ENCODE measurements around the gene TEAD1. TPM values are rescaled to one million over a fixed set of nuclear protein-coding genes. Genes with fewer than 3 reads are reported as not detected.

Gene TEAD1
- total and polyA plus RNA-seq, 9 of the 15 experiments (the other 6 are each of a cell fraction or from before 2014, with no cell fraction given) = 1.7 to 17.7 (median 10.8) TPM

DNA sequence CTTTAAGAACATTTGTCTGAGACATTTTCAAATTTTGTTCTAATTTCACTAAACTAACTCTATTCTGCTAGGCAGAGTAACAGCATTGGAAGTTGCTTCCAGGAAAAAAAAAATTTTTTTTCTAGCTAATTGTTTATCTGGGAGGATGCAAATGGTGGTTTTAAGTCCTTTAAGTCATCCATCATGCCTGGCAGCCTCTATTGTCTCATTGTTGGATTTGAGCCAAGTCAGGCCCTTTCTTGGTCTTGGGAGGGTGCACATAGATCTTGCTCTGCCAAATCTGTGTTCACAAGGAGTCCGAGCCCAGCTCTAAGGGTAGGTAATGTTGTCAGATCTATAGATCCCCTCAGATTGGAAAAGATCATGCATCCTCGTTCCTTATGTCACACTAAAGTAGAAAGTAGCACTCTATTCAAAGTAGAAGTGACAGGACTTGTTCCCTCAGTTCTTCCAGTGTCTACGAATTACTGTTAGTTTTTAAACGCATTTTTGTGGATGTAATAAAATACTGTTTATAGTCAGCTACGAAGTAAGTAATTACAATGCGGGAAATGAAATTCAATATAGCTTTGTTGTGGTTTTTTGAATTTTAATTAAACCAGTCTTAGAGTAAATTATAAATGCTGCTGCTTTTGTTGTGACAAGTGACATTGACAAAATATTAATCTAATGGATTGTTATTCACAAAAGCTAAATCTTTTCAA, 168.9 kb downstream of the TEAD1 start (continued):
- TF ChIP-seq DMBX1 (CRISPR knock-in tag; IDR thresholded peaks at IDR 0.05; ENCODE audit: borderline replicate concordance) = no peak
- TF ChIP-seq COPS2 (conservative IDR thresholded peaks at IDR 0.05) = no peak
- peak in 1 of 2 experiments; percentile 62; a peak in 2 of 4 replicates for TF ChIP-seq HDAC1 (IDR thresholded peaks at IDR 0.05)
- TF ChIP-seq ZNF263 (CRISPR knock-in tag; IDR thresholded peaks at IDR 0.05; ENCODE audit: borderline replicate concordance) = no peak
- TF ChIP-seq NFRKB (IDR thresholded peaks at IDR 0.05; ENCODE audit: low read depth) = no peak
- TF ChIP-seq, protein P1, sequence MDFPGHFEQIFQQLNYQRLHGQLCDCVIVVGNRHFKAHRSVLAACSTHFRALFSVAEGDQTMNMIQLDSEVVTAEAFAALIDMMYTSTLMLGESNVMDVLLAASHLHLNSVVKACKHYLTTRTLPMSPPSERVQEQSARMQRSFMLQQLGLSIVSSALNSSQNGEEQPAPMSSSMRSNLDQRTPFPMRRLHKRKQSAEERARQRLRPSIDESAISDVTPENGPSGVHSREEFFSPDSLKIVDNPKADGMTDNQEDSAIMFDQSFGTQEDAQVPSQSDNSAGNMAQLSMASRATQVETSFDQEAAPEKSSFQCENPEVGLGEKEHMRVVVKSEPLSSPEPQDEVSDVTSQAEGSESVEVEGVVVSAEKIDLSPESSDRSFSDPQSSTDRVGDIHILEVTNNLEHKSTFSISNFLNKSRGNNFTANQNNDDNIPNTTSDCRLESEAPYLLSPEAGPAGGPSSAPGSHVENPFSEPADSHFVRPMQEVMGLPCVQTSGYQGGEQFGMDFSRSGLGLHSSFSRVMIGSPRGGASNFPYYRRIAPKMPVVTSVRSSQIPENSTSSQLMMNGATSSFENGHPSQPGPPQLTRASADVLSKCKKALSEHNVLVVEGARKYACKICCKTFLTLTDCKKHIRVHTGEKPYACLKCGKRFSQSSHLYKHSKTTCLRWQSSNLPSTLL (IDR thresholded peaks at IDR 0.05) = peak; percentile 71
- no peak for TF ChIP-seq ZBED1 (IDR thresholded peaks at IDR 0.05)
- no peak for TF ChIP-seq GTF2B (IDR thresholded peaks at IDR 0.05; ENCODE audit: extremely low read depth, insufficient read length)
- TF ChIP-seq, protein P2, sequence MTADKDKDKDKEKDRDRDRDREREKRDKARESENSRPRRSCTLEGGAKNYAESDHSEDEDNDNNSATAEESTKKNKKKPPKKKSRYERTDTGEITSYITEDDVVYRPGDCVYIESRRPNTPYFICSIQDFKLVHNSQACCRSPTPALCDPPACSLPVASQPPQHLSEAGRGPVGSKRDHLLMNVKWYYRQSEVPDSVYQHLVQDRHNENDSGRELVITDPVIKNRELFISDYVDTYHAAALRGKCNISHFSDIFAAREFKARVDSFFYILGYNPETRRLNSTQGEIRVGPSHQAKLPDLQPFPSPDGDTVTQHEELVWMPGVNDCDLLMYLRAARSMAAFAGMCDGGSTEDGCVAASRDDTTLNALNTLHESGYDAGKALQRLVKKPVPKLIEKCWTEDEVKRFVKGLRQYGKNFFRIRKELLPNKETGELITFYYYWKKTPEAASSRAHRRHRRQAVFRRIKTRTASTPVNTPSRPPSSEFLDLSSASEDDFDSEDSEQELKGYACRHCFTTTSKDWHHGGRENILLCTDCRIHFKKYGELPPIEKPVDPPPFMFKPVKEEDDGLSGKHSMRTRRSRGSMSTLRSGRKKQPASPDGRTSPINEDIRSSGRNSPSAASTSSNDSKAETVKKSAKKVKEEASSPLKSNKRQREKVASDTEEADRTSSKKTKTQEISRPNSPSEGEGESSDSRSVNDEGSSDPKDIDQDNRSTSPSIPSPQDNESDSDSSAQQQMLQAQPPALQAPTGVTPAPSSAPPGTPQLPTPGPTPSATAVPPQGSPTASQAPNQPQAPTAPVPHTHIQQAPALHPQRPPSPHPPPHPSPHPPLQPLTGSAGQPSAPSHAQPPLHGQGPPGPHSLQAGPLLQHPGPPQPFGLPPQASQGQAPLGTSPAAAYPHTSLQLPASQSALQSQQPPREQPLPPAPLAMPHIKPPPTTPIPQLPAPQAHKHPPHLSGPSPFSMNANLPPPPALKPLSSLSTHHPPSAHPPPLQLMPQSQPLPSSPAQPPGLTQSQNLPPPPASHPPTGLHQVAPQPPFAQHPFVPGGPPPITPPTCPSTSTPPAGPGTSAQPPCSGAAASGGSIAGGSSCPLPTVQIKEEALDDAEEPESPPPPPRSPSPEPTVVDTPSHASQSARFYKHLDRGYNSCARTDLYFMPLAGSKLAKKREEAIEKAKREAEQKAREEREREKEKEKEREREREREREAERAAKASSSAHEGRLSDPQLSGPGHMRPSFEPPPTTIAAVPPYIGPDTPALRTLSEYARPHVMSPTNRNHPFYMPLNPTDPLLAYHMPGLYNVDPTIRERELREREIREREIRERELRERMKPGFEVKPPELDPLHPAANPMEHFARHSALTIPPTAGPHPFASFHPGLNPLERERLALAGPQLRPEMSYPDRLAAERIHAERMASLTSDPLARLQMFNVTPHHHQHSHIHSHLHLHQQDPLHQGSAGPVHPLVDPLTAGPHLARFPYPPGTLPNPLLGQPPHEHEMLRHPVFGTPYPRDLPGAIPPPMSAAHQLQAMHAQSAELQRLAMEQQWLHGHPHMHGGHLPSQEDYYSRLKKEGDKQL (CRISPR knock-in tag; IDR thresholded peaks at IDR 0.05; ENCODE audit: borderline replicate concordance) = no peak
- TF ChIP-seq CC2D1A (IDR thresholded peaks at IDR 0.05) = peak; percentile 88
- no peak for TF ChIP-seq SNIP1 (IDR thresholded peaks at IDR 0.05; ENCODE audit: low read depth)
- no peak for TF ChIP-seq NR3C1 (CRISPR knock-in tag; IDR thresholded peaks at IDR 0.05)
- TF ChIP-seq MCM5 (IDR thresholded peaks at IDR 0.05; ENCODE audit: low read depth) = no peak
- TF ChIP-seq SNRNP70 (optimal IDR thresholded peaks at IDR 0.05; ENCODE audit: low read depth, low read length) = no peak
- no peak for TF ChIP-seq DACH1 (IDR thresholded peaks at IDR 0.05; ENCODE audit: partially characterized antibody)
- no peak for TF ChIP-seq SIRT6 (IDR thresholded peaks at IDR 0.05; ENCODE audit: low read depth, low read length)
- TF ChIP-seq KDM1A (IDR thresholded peaks at IDR 0.05) = peak; percentile 56 to 80
- TF ChIP-seq, protein P3, sequence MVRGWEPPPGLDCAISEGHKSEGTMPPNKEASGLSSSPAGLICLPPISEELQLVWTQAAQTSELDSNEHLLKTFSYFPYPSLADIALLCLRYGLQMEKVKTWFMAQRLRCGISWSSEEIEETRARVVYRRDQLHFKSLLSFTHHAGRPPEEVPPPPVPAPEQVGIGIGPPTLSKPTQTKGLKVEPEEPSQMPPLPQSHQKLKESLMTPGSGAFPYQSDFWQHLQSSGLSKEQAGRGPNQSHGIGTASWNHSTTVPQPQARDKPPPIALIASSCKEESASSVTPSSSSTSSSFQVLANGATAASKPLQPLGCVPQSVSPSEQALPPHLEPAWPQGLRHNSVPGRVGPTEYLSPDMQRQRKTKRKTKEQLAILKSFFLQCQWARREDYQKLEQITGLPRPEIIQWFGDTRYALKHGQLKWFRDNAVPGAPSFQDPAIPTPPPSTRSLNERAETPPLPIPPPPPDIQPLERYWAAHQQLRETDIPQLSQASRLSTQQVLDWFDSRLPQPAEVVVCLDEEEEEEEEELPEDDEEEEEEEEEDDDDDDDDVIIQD (CRISPR knock-in tag; IDR thresholded peaks at IDR 0.05) = no peak
- peak; percentile 69 for TF ChIP-seq TEAD4 (IDR thresholded peaks at IDR 0.05; ENCODE audit: low read length)
- no peak for TF ChIP-seq TEAD4 (CRISPR knock-in tag; IDR thresholded peaks at IDR 0.05; ENCODE audit: borderline replicate concordance)
